Breast epithelium (tissue), 3 donors: ENCODE results near the gene ARPIN.

ENCODE experiments used
- POLR2A ChIP-seq: fragments of 450-650 bp; IDR thresholded peaks from one replicate; pipeline ENCODE4 v1.6.1; 2016; ENCODE audit warnings: antibody characterized with exemption, mild to moderate bottlenecking, moderate library complexity
- POLR2AphosphoS5 ChIP-seq, 3 donors: sonication (generic); formaldehyde crosslinking; IDR thresholded peaks; one replicate each; pipeline ENCODE4 v1.6.1; 2017; ENCODE audit warnings: antibody characterized with exemption in 3 of 3
- TF ChIP-seq, protein P1 (sequence below), 3 donors: fragments of 450-650 bp; IDR thresholded peaks; one replicate each; pipeline ENCODE4 v1.5.1; 2016 to 2017; ENCODE audit warnings: antibody characterized with exemption in 3 of 3, mild to moderate bottlenecking in 3 of 3, moderate library complexity in 3 of 3

DNA sequence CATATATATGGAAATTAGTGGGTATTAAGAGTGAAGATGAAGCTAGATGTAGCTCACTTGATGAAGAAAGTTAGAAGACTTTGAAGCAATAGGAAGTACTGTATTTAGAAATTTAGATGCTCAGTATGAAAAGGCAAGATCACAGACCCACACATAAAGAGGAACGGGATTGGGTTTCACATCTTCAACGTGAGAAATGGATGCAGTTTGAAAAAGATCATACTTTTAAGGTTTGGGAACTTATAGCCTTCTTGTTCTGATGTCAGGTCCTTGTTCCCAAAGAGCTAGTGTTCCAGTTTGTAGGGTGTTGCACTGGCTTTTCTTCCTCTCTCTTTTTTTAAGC, 35.7 kb downstream of the ARPIN start:
- TF ChIP-seq, protein P1, sequence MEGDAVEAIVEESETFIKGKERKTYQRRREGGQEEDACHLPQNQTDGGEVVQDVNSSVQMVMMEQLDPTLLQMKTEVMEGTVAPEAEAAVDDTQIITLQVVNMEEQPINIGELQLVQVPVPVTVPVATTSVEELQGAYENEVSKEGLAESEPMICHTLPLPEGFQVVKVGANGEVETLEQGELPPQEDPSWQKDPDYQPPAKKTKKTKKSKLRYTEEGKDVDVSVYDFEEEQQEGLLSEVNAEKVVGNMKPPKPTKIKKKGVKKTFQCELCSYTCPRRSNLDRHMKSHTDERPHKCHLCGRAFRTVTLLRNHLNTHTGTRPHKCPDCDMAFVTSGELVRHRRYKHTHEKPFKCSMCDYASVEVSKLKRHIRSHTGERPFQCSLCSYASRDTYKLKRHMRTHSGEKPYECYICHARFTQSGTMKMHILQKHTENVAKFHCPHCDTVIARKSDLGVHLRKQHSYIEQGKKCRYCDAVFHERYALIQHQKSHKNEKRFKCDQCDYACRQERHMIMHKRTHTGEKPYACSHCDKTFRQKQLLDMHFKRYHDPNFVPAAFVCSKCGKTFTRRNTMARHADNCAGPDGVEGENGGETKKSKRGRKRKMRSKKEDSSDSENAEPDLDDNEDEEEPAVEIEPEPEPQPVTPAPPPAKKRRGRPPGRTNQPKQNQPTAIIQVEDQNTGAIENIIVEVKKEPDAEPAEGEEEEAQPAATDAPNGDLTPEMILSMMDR (IDR thresholded peaks at IDR 0.05), result no peak
- TF ChIP-seq POLR2A, result no peak
- TF ChIP-seq POLR2AphosphoS5 (IDR thresholded peaks at IDR 0.05), result no peak
